K562 (cell line): Measurements from ENCODE around the gene EZH2. TPM values are rescaled to one million over a fixed set of nuclear protein-coding genes. Genes with fewer than 3 reads are reported as not detected.

Source experiments
- ATAC-seq: fragments of 200-7000 bp; cut with Tn5 transposase; 3 replicates; pipeline ENCODE4 v1.9.1; 2020; ENCODE audit warnings: moderate library complexity
- BruUV-seq: library from RNA; stranded (reverse); fragments of 400-500 nt; replicated peaks from 2 replicates; lab custom pipeline; 2021; lab: Mats Ljungman, UMichigan
- CTCF ChIA-PET: fragments of 300-600 bp; formaldehyde crosslinking; extraction: SDS; loops from one replicate; lab custom pipeline; 2021; ENCODE audit warnings: low intra/inter-chr PET ratio; lab: Yijun Ruan, JAX
- POLR2A ChIA-PET: fragments of 300-600, 350-650 bp; sonication (Branson Sonifier 250); formaldehyde crosslinking; extraction: SDS; loops from one replicate; lab custom pipeline; 2021; ENCODE audit warnings: antibody characterized with exemption, inconsistent platforms; lab: Yijun Ruan, JAX
- DNase-seq, 4 experiments: peaks; one replicate each; pipeline versions ENCODE4 v3.0.0 to v3.0.0-alpha.2; 2011 to 2018; ENCODE audit warnings: low spot score in 3 of 4, mixed read lengths in 3 of 4; ENCODE audit errors: extremely low read depth in 1 of 4
- FAIRE-seq: peaks from 2 replicates; lab custom pipeline; 2011; peaks lifted over from hg19 to GRCh38; lab: Jason Lieb, UNC
- H2AFZ ChIP-seq: 2 replicates; pipeline ENCODE4 v1.6.0; 2011; ENCODE audit warnings: low read depth, low read length, control low read depth, inconsistent platforms
- H3K27ac ChIP-seq: fragments of 200-600 bp; 3 replicates; pipeline ENCODE4 v1.8.0; 2011; ENCODE audit warnings: low read depth, mild to moderate bottlenecking, control low read depth, inconsistent platforms, low read length, moderate library complexity, mixed read lengths; ENCODE audit errors: extremely low read depth
- H3K27me3 ChIP-seq, 2 experiments: fragments of 300-600 bp in 1 of 2; 2 replicates in 1 of 2; 3 replicates in 1 of 2; pipeline versions ENCODE4 v1.6.0 to v1.8.0; 2011; ENCODE audit warnings: inconsistent platforms in 2 of 2, low read length in 2 of 2, mild to moderate bottlenecking in 1 of 2, mixed read lengths in 1 of 2, moderate library complexity in 1 of 2; ENCODE audit not compliant: control insufficient read depth in 2 of 2, insufficient read depth in 2 of 2
- H3K36me3 ChIP-seq: fragments of 300-600 bp; 3 replicates; pipeline ENCODE4 v1.8.0; 2011; ENCODE audit warnings: mild to moderate bottlenecking, low read length, inconsistent platforms; ENCODE audit not compliant: control insufficient read depth, insufficient read depth
- H3K4me1 ChIP-seq, 2 experiments: fragments of 200-600 bp in 1 of 2; replicated peaks in 1 of 2; 2 replicates in 1 of 2; 3 replicates in 1 of 2; pipeline versions ENCODE4 v1.5.1 to v1.8.0; 2011; ENCODE audit warnings: inconsistent platforms in 2 of 2, low read length in 2 of 2, mild to moderate bottlenecking in 1 of 2, mixed read lengths in 1 of 2, moderate library complexity in 1 of 2; ENCODE audit not compliant: control insufficient read depth in 2 of 2, insufficient read depth in 2 of 2
- H3K4me2 ChIP-seq: 2 replicates; pipeline ENCODE4 v1.6.1; 2011; ENCODE audit warnings: low read length, control low read depth, inconsistent platforms, mixed read lengths; ENCODE audit not compliant: insufficient read depth
- H3K4me3 ChIP-seq: fragments of 200-600 bp; sonication (generic), shearing (Covaris generic); 2 replicates; pipeline ENCODE4 v1.5.1; 2016; ENCODE audit warnings: control low read depth, inconsistent platforms
- H3K79me2 ChIP-seq: fragments of 200-600 bp; 3 replicates; pipeline ENCODE4 v1.8.0; 2011; ENCODE audit warnings: low read length, inconsistent platforms; ENCODE audit not compliant: control insufficient read depth, insufficient read depth
- H3K9ac ChIP-seq, 2 experiments: 2 replicates each; pipeline versions ENCODE4 v1.6.0 to v1.6.1; 2011; ENCODE audit warnings: low read depth in 2 of 2, low read length in 2 of 2, control low read depth in 1 of 2, inconsistent platforms in 1 of 2, mild to moderate bottlenecking in 1 of 2, mixed read lengths in 1 of 2; ENCODE audit not compliant: insufficient read depth in 1 of 2
- H3K9me1 ChIP-seq: one replicate; pipeline ENCODE4 v1.6.0; 2011; ENCODE audit warnings: inconsistent platforms, mild to moderate bottlenecking, low read length, moderate library complexity; ENCODE audit not compliant: control insufficient read depth, insufficient read depth
- H3K9me3 ChIP-seq: replicated peaks from 2 replicates; pipeline ENCODE4 v1.5.1; 2011; ENCODE audit warnings: low read depth, low read length, inconsistent platforms; ENCODE audit not compliant: control insufficient read depth, insufficient read depth
- H4K20me1 ChIP-seq: replicated peaks from 2 replicates; pipeline ENCODE4 v1.6.1; 2011; ENCODE audit warnings: low read length, inconsistent platforms, mixed read lengths; ENCODE audit not compliant: control insufficient read depth, insufficient read depth
- ATF7 ChIP-seq: fragments of 450-650 bp; IDR thresholded peaks from 2 replicates; pipeline ENCODE4 v1.7.1; 2014; ENCODE audit warnings: mild to moderate bottlenecking, moderate library complexity
- CTBP1 ChIP-seq: fragments of 450-650 bp; IDR thresholded peaks from 2 replicates; pipeline ENCODE4 v1.6.1; 2016; ENCODE audit warnings: borderline replicate concordance
- E2F1 ChIP-seq: sonication (generic); formaldehyde crosslinking; IDR thresholded peaks from 2 replicates; pipeline ENCODE4 v1.8.1; 2023; ENCODE audit warnings: mild to moderate bottlenecking, missing genetic modification reagents, moderate library complexity
- KDM1A ChIP-seq, 2 experiments: fragments of 450-650 bp; IDR thresholded peaks; 2 replicates each; pipeline ENCODE4 v1.6.1; 2016; ENCODE audit warnings: mild to moderate bottlenecking in 2 of 2
- KDM4B ChIP-seq, 2 experiments: fragments of 450-650 bp in 1 of 2; sonication (generic) in 1 of 2; IDR thresholded peaks; 2 replicates each; pipeline ENCODE4 v1.6.1; 2016 to 2017; ENCODE audit warnings: borderline replicate concordance in 2 of 2, antibody characterized with exemption in 1 of 2, low read depth in 1 of 2, mild to moderate bottlenecking in 1 of 2
- MLLT1 ChIP-seq, 2 experiments: fragments of 450-650 bp; IDR thresholded peaks; 2 replicates each; pipeline ENCODE4 v1.6.1; 2016
- NFYB ChIP-seq: IDR thresholded peaks from 2 replicates; pipeline ENCODE4 v1.6.1; 2011; ENCODE audit warnings: mild to moderate bottlenecking, moderate library complexity; ENCODE audit not compliant: insufficient read length; ENCODE audit errors: extremely low read depth
- POLR3A ChIP-seq: IDR thresholded peaks from 2 replicates; pipeline ENCODE4 v1.6.1; 2011; ENCODE audit warnings: borderline replicate concordance, mild to moderate bottlenecking, moderate library complexity; ENCODE audit not compliant: insufficient read length, insufficient read depth; ENCODE audit errors: extremely low read depth
- RCOR1 ChIP-seq, 2 experiments: IDR thresholded peaks; 2 replicates each; pipeline ENCODE4 v1.6.1; 2012; ENCODE audit warnings: low read depth in 2 of 2, low read length in 2 of 2, borderline replicate concordance in 1 of 2, improper control_type of control experiment in 1 of 2
- RUNX1 ChIP-seq: sonication (generic); IDR thresholded peaks from 2 replicates; pipeline ENCODE4 v1.6.1; 2016; ENCODE audit warnings: antibody characterized with exemption, low read depth
- SPI1 ChIP-seq: IDR thresholded peaks from 2 replicates; pipeline ENCODE4 v1.6.1; 2011; ENCODE audit warnings: low read depth, low read length, control low read depth, borderline replicate concordance
- TCF15 ChIP-seq: fragments of 250-450 bp; sonication (Bioruptor Pico); IDR thresholded peaks from 2 replicates; pipeline ENCODE4 v1.8.0; 2022; ENCODE audit warnings: moderate library complexity, mild to moderate bottlenecking, inconsistent platforms
- TOE1 ChIP-seq, 2 experiments: fragments of 450-650 bp in 1 of 2; sonication (generic) in 1 of 2; formaldehyde crosslinking in 1 of 2; IDR thresholded peaks; 2 replicates each; pipeline versions ENCODE4 v1.7.1 to v1.8.0; 2016 to 2022; ENCODE audit warnings: borderline replicate concordance in 2 of 2, mild to moderate bottlenecking in 2 of 2, antibody characterized with exemption in 1 of 2, inconsistent platforms in 1 of 2, low read depth in 1 of 2, missing genetic modification reagents in 1 of 2, moderate library complexity in 1 of 2
- ZBTB33 ChIP-seq: sonication (generic); formaldehyde crosslinking; IDR thresholded peaks from 2 replicates; pipeline ENCODE4 v1.8.1; 2023; ENCODE audit warnings: mild to moderate bottlenecking, missing genetic modification reagents
- ZNF239 ChIP-seq: fragments of 250-450 bp; sonication (Bioruptor Pico); IDR thresholded peaks from 2 replicates; pipeline ENCODE4 v1.4.0; 2020; ENCODE audit warnings: mild to moderate bottlenecking
- ZNF354B ChIP-seq: fragments of 250-450 bp; sonication (Bioruptor Pico); IDR thresholded peaks from 2 replicates; pipeline ENCODE4 v1.4.0; 2020
- ZSCAN29 ChIP-seq: fragments of 450-650 bp; IDR thresholded peaks from 2 replicates; pipeline ENCODE4 v1.6.1; 2017
- WGBS: fragments of 100-300 bp; shearing (Covaris generic); methylation state at CpG from one replicate; pipeline ENCODE4 v1.1.6; 2016; ENCODE audit warnings: low coverage, mixed read lengths; ENCODE audit not compliant: insufficient coverage; ENCODE audit errors: missing lambda C conversion rate; 5-methylcytosine and 5-hydroxymethylcytosine counted together
- in situ Hi-C: fragments of 300-500 bp; cut with MboI; formaldehyde crosslinking; loops from 4 replicates; pipeline ENCODE4 v1.15.0; 2018; ENCODE audit warnings: inconsistent platforms, mixed read lengths
- intact Hi-C: fragments of 100-400 bp; cut with micrococcal nuclease; formaldehyde crosslinking; loops from 2 replicates; pipeline ENCODE4 v1.14.2; 2022
- polyA plus RNA-seq, 8 experiments: library from polyadenylated mRNA; depleted of rRNA in 4 of 8; stranded (reverse) in 5 of 8; unstranded in 3 of 8; fragments of >200 nt; fragmentation: Nextera tagmentation in 2 of 8; fragmentation: Illumina TruSeq in 1 of 8; extraction: Ambion mirVana in 2 of 8; extraction: Trizol in 1 of 8; gene quantifications; 2 replicates each; pipeline versions ENCODE4 v1.2.1 to v1.2.3, GENCODE V29; 2011 to 2014; ENCODE audit warnings: inconsistent platforms in 1 of 8, missing spikeins in 1 of 8
- total RNA-seq, 7 experiments: library from RNA; depleted of rRNA in 6 of 7; stranded (reverse); fragments of >200 nt in 6 of 7; fragmentation: Illumina TruSeq in 2 of 7; extraction: Trizol in 2 of 7; gene quantifications; 2 replicates each; pipeline versions ENCODE4 v1.2.1 to v1.2.3, GENCODE V29; 2011 to 2021; ENCODE audit warnings: low replicate concordance in 1 of 7

The EZH2 gene
- total and polyA plus RNA-seq, 9 of the 15 experiments (the other 6 are each of a cell fraction or from before 2014, with no cell fraction given) = 48.7 to 175 (median 98.6) TPM

GRCh38 chr7:148918058-148918596 is 34.0 kb upstream of the EZH2 start:
- no peak for DNase-seq
- in situ Hi-C loops = no loop called here
- Histone ChIP-seq H3K9ac (no peak overlapping the region), H3K27ac (no peak overlapping the region), H3K9me3 (no peaks in the 10 kb centered on the region), H2AFZ (no peak overlapping the region), H3K27me3 (peaks cover 0 to 9% of the 10 kb centered on the region in 2 experiments; a peak in 1 of 5 replicates), H3K4me3 (no peak overlapping the region), H3K4me1 (peaks cover 7 to 10% of the 10 kb centered on the region in 2 experiments), H3K79me2 (no peaks in the 10 kb centered on the region), H4K20me1 (peaks cover 7% of the 10 kb centered on the region), H3K36me3 (no peaks in the 10 kb centered on the region), H3K9me1 (no peaks in the 10 kb centered on the region), H3K4me2 (no peak overlapping the region)
- intact Hi-C loops = no loop called here
- CTCF ChIA-PET = no interaction called here
- FAIRE-seq = no peak
- no peak for ATAC-seq
- BruUV-seq = no TSS peak
- WGBS = 43% methylated on average over 10 of the region's 10 CpGs
- POLR2A ChIA-PET = interaction anchor here (0.6 kb wide), 1 partner anchor 19 kb away, joined by 3 read pairs; no protein-coding TSS in a partner anchor
- TF ChIP-seq RUNX1 (no peak), KDM1A (IDR thresholded peaks at IDR 0.05) (peak; percentile 66 to 71), NFYB (no peak), ZNF239 (CRISPR knock-in tag) (no peak), ATF7 (no peak), POLR3A (no peak), TOE1 (IDR thresholded peaks at IDR 0.05; ENCODE audit: borderline replicate concordance) (no peak), TOE1 (CRISPR knock-in tag; IDR thresholded peaks at IDR 0.05; ENCODE audit: borderline replicate concordance, low read depth) (no peak), MLLT1 (IDR thresholded peaks at IDR 0.05) (no peak), RCOR1 (IDR thresholded peaks at IDR 0.05; ENCODE audit: borderline replicate concordance in 1 of 2, low read depth in 2 of 2, low read length in 2 of 2) (peak in 1 of 2 experiments; percentile 78; a peak in 2 of 4 replicates), ZSCAN29 (peak; percentile 89), ZNF354B (CRISPR knock-in tag) (no peak), KDM4B (IDR thresholded peaks at IDR 0.05; ENCODE audit: borderline replicate concordance in 2 of 2, low read depth in 1 of 2) (no peak), SPI1 (0 out of 2 replicates have a peak, but pooled peaks have one; percentile 34), TCF15 (no peak), E2F1 (CRISPR knock-in tag) (no peak), CTBP1 (peak; percentile 56; the same call in 1 of the 2 replicates), ZBTB33 (CRISPR knock-in tag) (peak; percentile 66)
